ENCODE results near the gene PEX14.

The PEX14 gene

DNA sequence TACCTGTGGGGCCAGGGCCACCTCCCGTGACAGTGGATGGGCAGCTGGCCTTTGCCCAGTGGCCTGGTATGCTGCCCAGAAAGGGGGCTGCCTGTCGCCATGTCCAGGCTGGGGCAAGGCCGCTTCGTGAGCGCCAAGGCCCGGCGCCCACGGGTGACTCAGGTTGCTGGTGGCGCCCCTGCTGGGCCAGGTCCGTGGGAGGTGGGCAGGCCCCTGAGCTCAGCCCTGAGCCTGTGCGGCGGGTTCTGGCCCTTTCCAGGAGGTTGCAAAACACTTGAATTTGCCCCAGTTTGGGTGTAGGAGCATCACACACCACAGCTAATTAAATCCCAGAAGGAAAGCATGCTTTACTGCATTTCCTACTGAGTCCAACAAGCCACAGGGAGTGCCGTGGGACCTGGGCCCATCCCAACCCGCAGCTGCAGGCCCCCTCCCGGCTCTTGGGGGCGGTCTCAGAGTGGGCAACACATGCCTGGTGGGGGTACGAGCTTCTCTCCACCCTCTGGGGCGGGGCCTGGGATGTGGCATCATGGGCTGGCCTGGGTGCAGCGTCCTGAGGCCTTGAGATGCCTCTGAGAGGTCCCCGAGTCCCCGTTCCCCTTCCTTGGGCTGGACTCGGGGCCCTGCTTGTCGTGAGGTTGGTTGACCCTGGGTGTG is 159.8 kb downstream of the PEX14 start:
- H3K4me3 ChIP-seq (replicated peaks; ENCODE audit: low read depth, low read length), result no peak overlapping the region
- DNase-seq (ENCODE audit: extremely low read depth, low read depth), result no peak
- TF ChIP-seq, protein P1, sequence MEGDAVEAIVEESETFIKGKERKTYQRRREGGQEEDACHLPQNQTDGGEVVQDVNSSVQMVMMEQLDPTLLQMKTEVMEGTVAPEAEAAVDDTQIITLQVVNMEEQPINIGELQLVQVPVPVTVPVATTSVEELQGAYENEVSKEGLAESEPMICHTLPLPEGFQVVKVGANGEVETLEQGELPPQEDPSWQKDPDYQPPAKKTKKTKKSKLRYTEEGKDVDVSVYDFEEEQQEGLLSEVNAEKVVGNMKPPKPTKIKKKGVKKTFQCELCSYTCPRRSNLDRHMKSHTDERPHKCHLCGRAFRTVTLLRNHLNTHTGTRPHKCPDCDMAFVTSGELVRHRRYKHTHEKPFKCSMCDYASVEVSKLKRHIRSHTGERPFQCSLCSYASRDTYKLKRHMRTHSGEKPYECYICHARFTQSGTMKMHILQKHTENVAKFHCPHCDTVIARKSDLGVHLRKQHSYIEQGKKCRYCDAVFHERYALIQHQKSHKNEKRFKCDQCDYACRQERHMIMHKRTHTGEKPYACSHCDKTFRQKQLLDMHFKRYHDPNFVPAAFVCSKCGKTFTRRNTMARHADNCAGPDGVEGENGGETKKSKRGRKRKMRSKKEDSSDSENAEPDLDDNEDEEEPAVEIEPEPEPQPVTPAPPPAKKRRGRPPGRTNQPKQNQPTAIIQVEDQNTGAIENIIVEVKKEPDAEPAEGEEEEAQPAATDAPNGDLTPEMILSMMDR (IDR thresholded peaks at IDR 0.05; ENCODE audit: low read depth, low read length, missing control alignments), result no peak

DNA sequence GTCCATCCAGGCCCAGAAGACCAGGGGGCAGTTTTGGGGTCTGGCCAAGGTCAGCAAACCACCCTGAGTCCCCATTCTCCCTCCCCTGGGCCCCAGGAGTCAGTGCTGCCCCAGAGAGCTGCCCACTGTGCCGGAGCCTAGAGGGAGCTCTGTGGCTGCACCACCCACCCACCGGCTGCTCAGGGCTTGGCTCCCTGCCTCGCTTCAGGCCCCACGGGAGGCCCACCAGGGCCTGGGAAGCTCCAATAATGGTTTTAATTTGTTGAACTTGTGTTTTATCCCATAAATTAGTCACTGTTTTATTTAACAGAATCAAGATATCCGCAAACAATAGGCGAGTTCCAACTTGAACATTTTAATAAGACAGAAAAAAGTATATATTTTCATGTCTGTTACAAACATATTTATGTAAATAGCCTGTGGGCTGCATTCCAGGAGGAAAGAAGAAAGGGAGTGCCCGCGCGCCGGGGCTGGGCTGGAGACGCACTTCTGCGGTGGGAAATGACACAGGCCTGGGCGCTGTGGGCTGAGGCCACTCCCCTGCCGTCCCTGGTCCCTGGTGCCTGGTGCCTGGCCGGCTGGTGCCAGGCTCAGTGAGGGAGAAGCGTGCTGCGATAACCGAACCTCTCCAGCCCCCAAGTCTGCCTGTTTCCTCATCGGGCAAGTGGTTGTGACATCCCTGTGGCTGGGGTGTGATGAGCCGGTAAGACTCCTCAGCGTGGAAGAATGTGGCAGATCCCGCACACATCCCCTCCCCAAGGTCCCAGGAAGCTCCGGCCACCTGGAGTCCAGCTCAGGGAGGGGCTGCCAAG is 160.5 kb downstream of the PEX14 start:
- no peak for DNase-seq (ENCODE audit: extremely low read depth, low read depth)
- H3K4me3 ChIP-seq (replicated peaks; ENCODE audit: low read depth, low read length), result no peak overlapping the region
- TF ChIP-seq, protein P1 (IDR thresholded peaks at IDR 0.05; ENCODE audit: low read depth, low read length, missing control alignments), result no peak

DNA sequence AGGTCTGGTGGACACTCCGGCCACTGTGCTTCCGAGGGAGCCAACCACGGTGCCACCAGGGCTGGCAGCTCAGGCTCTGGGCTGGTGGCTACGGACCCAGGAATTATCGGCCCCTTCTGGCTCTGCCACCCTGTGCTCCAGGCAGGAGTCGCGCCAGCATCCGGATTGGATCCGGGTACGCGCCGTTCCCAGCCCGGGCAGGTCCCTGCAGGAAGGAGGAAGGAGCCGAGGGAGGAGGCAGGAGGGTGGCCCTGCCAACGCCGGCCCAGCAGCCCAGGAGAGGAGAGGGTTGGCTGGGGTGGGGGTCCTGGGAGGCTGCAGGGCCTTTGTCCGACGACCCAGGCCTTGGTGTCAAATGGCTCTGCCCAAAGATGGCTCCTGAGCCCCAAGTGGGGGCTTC is 161.2 kb downstream of the PEX14 start:
- no peak for DNase-seq (ENCODE audit: extremely low read depth, low read depth)
- no peak overlapping the region for H3K4me3 ChIP-seq (replicated peaks; ENCODE audit: low read depth, low read length)
- TF ChIP-seq, protein P1 (IDR thresholded peaks at IDR 0.05; ENCODE audit: low read depth, low read length, missing control alignments), result no peak

DNA sequence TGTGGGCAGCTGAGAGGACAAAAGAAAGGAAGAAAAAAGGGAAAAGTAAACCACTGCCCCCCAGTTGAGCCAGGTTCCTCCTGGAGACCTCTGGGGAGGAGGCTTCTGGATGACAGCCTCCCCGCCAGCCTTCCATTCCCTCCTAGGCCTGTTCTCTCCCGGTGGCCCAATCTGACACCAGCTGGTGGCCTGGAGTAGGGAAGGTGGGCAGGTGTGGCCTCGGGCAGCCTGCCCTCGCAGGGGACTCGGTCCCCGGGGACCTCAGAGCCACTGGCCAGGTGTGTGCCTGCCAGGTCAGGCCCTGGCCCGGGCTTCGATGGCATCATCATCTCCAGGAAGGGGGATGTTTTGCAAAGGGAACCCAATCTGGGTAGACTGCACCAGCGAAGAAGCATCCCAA is 162.7 kb downstream of the PEX14 start:
- no peak for DNase-seq (ENCODE audit: extremely low read depth, low read depth)
- TF ChIP-seq, protein P1 (IDR thresholded peaks at IDR 0.05; ENCODE audit: low read depth, low read length, missing control alignments), result no peak

DNA sequence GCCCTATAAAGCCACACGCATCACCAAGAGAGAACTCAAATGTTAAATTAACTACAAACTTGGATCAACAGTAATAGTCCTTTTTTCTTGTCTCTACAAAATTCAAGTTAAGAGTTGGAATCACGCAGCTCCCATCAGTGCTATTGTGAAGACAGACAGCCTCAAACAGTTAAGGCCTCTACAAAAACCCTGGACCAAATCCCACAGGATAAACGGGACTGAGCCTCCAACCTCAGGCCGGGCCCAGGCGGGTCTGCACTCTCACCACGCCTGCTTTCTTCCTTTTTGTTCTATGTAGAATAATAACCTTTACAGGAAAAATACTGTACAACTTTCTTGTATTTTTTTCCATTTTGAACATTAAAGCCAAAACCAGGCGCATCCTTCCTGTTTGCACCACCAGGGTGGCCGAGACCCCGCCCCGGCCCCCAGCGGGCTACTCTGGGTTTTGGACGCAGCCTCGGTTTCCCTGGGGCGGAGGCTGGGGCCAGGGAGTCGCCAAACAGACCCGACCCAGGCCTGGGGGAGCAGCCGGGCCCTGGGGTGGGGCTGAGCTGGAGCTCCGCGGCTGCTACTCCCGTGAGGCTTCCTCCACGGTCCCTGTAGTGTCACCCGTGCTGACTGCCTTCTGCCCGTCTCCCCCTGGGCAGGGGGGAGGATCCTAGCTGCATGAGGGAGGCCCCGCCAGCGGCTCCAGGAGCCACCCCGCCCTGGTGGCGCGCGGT is 163.2 kb downstream of the PEX14 start:
- TF ChIP-seq, protein P1 (IDR thresholded peaks at IDR 0.05; ENCODE audit: low read depth, low read length, missing control alignments), result no peak
- H3K4me3 ChIP-seq (replicated peaks; ENCODE audit: low read depth, low read length), result no peak overlapping the region
- DNase-seq (ENCODE audit: extremely low read depth, low read depth), result no peak

More for the DNA sequence above, 162.7 kb downstream of the PEX14 start:
- no peak overlapping the region for H3K4me3 ChIP-seq (replicated peaks; ENCODE audit: low read depth, low read length)

DNA sequence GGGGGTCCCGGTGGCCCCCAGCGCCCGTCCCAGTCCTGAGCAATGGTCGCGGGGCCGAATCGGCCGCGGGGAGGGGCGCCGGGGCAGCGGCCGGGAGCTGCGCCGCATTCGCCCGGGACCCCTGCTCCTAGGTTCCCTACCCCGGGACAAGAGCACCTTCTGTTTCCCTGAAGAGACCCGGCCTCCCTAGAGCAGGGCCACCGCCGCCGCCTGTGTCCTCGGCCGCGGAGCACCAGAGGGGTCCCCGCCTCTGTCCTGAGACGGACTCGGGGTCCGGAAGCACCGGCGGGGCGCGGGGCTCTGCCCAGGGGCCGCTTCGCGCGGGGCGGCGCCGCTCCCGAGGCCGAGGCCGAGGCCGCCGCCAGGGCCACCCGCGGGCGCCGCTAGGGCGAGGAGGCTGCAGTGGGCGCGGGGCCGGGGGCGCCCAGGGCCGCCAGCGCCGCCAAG is 163.8 kb downstream of the PEX14 start:
- no peak for DNase-seq (ENCODE audit: extremely low read depth, low read depth)
- TF ChIP-seq, protein P1 (IDR thresholded peaks at IDR 0.05; ENCODE audit: low read depth, low read length, missing control alignments), result no peak
- H3K4me3 ChIP-seq (replicated peaks; ENCODE audit: low read depth, low read length), result no peak overlapping the region
